HG02571 (cell line): Measurements from ENCODE around the gene CPEB3.
"Not testable (repeated sequence)": the region's sequence is repeated elsewhere in the genome, so short reads cannot be mapped to it uniquely, and the experiment has no call there.

Experiments
- ATAC-seq: cut with Tn5 transposase; IDR thresholded peaks from one replicate; pipeline ENCODE4 v1.9.1; 2021; ENCODE audit warnings: mild to moderate bottlenecking, moderate library complexity; ENCODE audit not compliant: unreplicated experiment

CPEB3 gene

DNA sequence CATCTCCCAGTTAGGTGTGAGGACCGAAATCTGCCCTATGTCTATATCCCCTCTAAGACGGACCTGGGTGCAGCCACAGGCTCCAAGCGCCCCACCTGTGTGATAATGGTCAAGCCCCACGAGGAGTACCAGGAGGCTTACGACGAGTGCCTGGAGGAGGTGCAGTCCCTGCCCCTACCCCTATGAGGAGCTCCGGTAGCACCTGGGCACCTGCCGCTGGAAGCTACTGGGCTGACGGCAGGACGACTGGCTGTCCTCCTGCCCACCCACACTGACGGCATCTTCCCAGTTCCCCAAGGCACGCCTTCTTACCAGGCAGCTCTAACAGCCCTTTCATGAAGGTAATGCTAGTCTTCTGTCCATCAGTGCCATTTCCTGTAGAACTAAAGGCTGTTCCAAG, 74.3 kb downstream of the CPEB3 start:
- ATAC-seq, result not testable (repeated sequence)

GRCh38 chr10:92215222-92215621, 75.7 kb downstream of the CPEB3 start:
- not testable (repeated sequence) for ATAC-seq

GRCh38 chr10:92213049-92213448, 77.8 kb downstream of the CPEB3 start:
- ATAC-seq, result no peak

- no peak for ATAC-seq
Observed at GRCh38 chr10:92208736-92209135, 82.1 kb downstream of the CPEB3 start.

- no peak for ATAC-seq
Observed at GRCh38 chr10:92208157-92208720, 82.6 kb downstream of the CPEB3 start.

GRCh38 chr10:92207061-92207460, 83.8 kb downstream of the CPEB3 start:
- no peak for ATAC-seq

- no peak for ATAC-seq
Observed at GRCh38 chr10:92203919-92204623, 86.8 kb downstream of the CPEB3 start.

- ATAC-seq, result no peak
Observed at GRCh38 chr10:92202536-92202935, 88.3 kb downstream of the CPEB3 start.

DNA sequence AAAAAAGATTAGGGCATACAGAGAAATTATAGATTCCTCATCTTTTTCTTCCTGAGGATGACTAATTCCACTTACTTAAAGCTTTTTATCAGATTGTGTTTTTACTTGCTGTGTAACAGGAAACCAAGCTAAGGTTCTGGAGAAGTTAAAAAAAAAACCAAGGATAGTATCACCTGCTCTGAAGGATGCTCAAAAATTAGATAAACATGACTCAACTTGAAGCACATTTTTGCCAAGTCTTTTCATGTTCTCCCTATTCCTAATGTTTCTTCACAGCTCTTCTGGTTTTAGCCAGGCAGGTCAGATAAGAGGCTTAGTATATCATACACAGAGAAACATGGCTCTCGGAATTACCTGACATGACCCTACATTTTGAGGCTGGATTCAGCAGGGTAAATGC, 90.3 kb downstream of the CPEB3 start:
- no peak for ATAC-seq

- ATAC-seq, result no peak
Observed at GRCh38 chr10:92187101-92187500, 103.8 kb downstream of the CPEB3 start.

GRCh38 chr10:92184977-92185376, 105.9 kb downstream of the CPEB3 start:
- no peak for ATAC-seq

- ATAC-seq, result no peak
Observed at GRCh38 chr10:92183199-92183598, 107.7 kb downstream of the CPEB3 start.

DNA sequence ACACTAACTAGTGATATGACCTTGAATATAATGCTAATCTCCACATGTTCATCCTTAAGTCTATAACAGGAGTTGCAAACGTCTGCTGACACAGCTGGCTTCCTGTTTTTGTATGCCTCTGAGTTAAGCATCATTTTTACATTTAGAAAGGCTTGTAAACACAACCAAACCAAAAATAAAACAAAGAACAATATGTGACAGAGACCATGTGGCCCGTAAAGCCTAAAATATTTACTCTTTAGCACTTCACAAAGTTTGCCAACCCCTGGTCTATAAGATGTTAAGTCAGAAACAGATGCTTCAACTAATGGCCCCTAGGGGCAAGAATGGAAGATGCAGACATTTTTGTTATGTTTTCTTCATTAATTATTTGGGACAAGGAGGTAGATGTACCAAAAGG, 109.3 kb downstream of the CPEB3 start:
- no peak for ATAC-seq

DNA sequence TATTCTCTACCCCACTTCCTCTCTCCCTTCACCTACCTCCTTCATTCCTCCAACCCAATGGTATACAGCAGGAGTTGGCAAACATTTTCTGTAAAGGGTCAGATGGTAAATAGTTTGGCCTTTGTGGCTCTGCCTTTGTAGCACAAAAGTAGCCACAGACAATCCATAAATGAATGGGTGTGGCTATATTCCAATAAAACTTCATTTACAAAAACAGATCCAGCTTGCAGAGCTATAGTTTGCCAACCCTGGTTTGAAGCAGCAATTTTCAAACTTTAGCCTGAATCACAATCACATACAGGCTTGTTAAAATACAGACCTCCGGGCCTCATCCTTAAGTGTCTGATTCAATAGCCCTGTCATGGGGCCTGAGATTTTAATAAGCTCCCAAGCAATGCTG, 110.5 kb downstream of the CPEB3 start:
- no peak for ATAC-seq

DNA sequence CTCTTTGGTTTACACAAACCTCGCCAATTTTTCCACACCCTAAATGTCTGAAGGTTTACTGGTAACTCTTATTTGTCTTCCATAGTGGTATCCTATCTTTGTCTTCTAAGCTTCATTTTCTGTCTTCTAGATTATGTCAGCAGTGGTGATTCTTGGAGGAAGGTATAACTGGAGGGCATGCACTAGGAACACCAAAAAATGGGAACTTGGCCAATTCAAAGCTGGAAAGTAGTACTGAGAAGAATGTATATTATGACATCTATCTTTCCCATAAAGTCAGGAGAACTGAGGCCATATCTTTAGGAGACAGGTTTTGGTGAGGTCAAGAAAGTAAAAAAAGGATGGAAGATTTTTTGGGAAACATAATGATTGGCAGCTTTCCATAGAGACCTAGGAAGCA, 113.3 kb downstream of the CPEB3 start:
- no peak for ATAC-seq

- no peak for ATAC-seq
Observed at GRCh38 chr10:92175164-92175563, 115.7 kb downstream of the CPEB3 start.

DNA sequence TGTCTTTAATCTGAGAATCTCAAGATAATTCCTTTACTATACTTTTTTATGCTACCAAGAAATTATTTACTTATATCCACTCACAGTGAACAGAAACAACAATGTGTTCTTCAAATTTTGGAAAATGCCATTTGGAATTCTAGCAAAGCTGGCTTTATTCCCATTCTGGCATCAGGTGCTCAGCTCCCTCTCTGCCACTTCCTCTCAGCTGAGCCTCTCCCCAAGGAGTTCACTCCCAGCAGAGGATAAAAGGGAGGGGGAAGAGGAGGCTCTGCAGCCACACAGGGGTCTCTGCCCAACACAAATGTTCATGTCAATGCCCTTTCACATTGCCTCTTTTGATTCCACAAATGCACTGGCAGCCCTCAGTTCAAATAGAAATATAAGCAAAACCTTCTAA, 116.9 kb downstream of the CPEB3 start:
- no peak for ATAC-seq

DNA sequence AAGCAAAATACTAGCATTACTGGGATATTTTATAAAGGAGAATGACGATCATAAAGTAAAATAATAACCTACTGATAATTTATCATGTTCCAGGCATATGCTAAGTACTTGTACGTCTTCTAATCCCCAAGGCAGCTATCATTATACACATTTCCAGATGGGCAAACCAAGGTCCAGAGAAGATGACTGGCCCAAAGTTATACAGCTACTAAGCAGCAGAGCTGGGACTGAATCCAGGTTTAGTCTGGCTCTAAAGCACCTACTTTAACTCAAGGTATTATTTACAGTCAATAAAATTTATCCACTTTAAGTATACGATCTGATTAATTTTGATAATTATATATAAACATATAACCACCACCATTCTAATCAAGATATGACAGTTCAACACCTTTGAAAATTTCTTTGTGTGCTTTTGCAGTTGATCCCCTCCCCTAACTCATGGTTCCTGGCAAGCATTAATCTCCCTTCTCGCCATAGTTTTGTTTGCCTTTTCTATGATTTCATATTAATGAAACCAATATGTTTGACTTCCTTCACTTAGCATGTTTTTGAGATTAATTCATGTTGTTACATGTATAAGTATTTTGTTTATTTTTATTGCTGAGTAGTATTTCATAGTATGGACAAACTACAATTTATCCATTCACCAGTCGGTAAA, 126.7 kb downstream of the CPEB3 start:
- ATAC-seq, result no peak

DNA sequence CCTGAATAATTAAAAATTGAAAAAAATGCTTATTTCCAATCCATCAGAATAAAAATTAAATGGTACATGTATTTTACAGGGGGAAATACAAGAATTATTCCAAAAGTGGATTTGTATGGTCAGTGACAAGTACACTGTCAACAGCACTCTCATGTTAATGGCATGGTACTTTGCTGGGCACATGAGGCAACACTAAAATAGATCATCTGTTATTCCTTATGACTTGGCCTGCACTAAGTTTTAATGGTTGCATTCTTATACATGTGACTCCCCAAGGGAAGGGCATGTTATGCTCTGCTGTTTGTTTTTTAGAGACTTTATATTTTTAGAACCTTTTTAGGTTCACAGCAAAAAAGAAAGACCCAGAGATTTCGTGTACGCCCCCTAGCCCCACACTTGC, 128.3 kb downstream of the CPEB3 start:
- no peak for ATAC-seq

- ATAC-seq, result no peak
Observed at GRCh38 chr10:92156874-92157773, 133.8 kb downstream of the CPEB3 start.

DNA sequence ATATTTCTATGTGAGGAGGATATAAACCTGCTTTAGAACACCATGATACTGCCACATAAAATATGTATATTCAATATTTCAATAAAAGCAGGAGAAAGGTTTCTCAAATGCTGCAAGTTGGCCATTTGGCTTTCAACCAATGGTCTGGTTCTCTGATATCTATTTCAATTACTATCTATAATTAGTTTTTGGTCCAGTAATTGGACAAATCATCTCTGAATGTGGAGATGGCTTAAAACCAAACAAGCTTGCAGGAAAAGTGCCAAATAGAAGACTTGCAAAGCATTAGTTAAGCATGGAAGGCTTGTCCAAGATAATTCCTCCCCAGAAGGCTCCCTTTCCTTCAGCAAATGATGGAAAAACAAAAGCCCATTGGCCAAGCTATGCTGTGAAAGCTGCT, 140.1 kb downstream of the CPEB3 start:
- ATAC-seq, result no peak
